WTC11 (cell line): ENCODE results near the gene MSLN.
"Not testable (repeated sequence)": the region's sequence is repeated elsewhere in the genome, so short reads cannot be mapped to it uniquely, and the experiment has no call there.

ENCODE experiments used
- AR ChIP-seq: fragments of 250-450 bp; sonication (Bioruptor Pico); IDR thresholded peaks from 2 replicates; pipeline ENCODE4 v1.9.0; 2021; ENCODE audit warnings: mild to moderate bottlenecking
- CBFB ChIP-seq: sonication (generic); formaldehyde crosslinking; IDR thresholded peaks from 2 replicates; pipeline ENCODE4 v1.8.1; 2022; ENCODE audit warnings: mild to moderate bottlenecking, low read depth, missing genetic modification reagents
- ETV6 ChIP-seq: sonication (generic); formaldehyde crosslinking; IDR thresholded peaks from 2 replicates; pipeline ENCODE4 v1.8.1; 2022; ENCODE audit warnings: mild to moderate bottlenecking, missing genetic modification reagents
- HMGXB4 ChIP-seq: sonication (generic); formaldehyde crosslinking; IDR thresholded peaks from 2 replicates; pipeline ENCODE4 v1.8.1; 2023; ENCODE audit warnings: mild to moderate bottlenecking, moderate library complexity, missing genetic modification reagents
- JUN ChIP-seq: sonication (generic); formaldehyde crosslinking; IDR thresholded peaks from 2 replicates; pipeline ENCODE4 v1.8.0; 2023; ENCODE audit warnings: mild to moderate bottlenecking, missing genetic modification reagents
- MXD4 ChIP-seq: fragments of 250-450 bp; sonication (Bioruptor Pico); IDR thresholded peaks from 2 replicates; pipeline ENCODE4 v1.8.0; 2021; ENCODE audit warnings: mild to moderate bottlenecking, moderate library complexity, borderline replicate concordance
- PRRX2 ChIP-seq: fragments of 250-450 bp; sonication (Bioruptor Pico); IDR thresholded peaks from 2 replicates; pipeline ENCODE4 v1.8.0; 2021; ENCODE audit warnings: mild to moderate bottlenecking
- RELA ChIP-seq: sonication (generic); formaldehyde crosslinking; IDR thresholded peaks from 2 replicates; pipeline ENCODE4 v1.8.1; 2022; ENCODE audit warnings: missing genetic modification reagents, mild to moderate bottlenecking, borderline replicate concordance
- SMAD3 ChIP-seq: sonication (generic); formaldehyde crosslinking; IDR thresholded peaks from 2 replicates; pipeline ENCODE4 v1.8.0; 2022; ENCODE audit warnings: missing genetic modification reagents, mild to moderate bottlenecking, borderline replicate concordance
- ZBTB43 ChIP-seq: sonication (generic); formaldehyde crosslinking; IDR thresholded peaks from 2 replicates; pipeline ENCODE4 v1.8.1; 2023; ENCODE audit warnings: mild to moderate bottlenecking, missing genetic modification reagents
- ZNF263 ChIP-seq: sonication (generic); formaldehyde crosslinking; IDR thresholded peaks from 2 replicates; pipeline ENCODE4 v1.8.1; 2022; ENCODE audit warnings: low read depth, mild to moderate bottlenecking, moderate library complexity, missing genetic modification reagents
- TF ChIP-seq, protein P1 (sequence below): sonication (generic); formaldehyde crosslinking; IDR thresholded peaks from 2 replicates; pipeline ENCODE4 v1.8.0; 2023; ENCODE audit warnings: mild to moderate bottlenecking, missing genetic modification reagents
- TF ChIP-seq, protein P2 (sequence below): fragments of 200-600 bp; IDR thresholded peaks from 2 replicates; pipeline ENCODE4 v1.8.0; 2022; ENCODE audit warnings: antibody characterized with exemption
- TF ChIP-seq, protein P3 (sequence below): sonication (generic); formaldehyde crosslinking; conservative IDR thresholded peaks from 2 replicates; pipeline ENCODE4 v1.8.1; 2022; ENCODE audit warnings: mild to moderate bottlenecking, missing genetic modification reagents

GRCh38 chr16:754121-754607, 6.4 kb upstream of the MSLN start:
- not testable (repeated sequence) for TF ChIP-seq ZBTB43 (CRISPR knock-in tag); AR (CRISPR knock-in tag); RELA; HMGXB4 (CRISPR knock-in tag); ETV6 (CRISPR knock-in tag); CBFB (CRISPR knock-in tag); SMAD3 (CRISPR knock-in tag); PRRX2 (CRISPR knock-in tag); JUN (CRISPR knock-in tag); ZNF263 (CRISPR knock-in tag); MXD4 (CRISPR knock-in tag)
- TF ChIP-seq, protein P1, sequence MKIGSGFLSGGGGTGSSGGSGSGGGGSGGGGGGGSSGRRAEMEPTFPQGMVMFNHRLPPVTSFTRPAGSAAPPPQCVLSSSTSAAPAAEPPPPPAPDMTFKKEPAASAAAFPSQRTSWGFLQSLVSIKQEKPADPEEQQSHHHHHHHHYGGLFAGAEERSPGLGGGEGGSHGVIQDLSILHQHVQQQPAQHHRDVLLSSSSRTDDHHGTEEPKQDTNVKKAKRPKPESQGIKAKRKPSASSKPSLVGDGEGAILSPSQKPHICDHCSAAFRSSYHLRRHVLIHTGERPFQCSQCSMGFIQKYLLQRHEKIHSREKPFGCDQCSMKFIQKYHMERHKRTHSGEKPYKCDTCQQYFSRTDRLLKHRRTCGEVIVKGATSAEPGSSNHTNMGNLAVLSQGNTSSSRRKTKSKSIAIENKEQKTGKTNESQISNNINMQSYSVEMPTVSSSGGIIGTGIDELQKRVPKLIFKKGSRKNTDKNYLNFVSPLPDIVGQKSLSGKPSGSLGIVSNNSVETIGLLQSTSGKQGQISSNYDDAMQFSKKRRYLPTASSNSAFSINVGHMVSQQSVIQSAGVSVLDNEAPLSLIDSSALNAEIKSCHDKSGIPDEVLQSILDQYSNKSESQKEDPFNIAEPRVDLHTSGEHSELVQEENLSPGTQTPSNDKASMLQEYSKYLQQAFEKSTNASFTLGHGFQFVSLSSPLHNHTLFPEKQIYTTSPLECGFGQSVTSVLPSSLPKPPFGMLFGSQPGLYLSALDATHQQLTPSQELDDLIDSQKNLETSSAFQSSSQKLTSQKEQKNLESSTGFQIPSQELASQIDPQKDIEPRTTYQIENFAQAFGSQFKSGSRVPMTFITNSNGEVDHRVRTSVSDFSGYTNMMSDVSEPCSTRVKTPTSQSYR: not testable (repeated sequence)
- TF ChIP-seq, protein P2, sequence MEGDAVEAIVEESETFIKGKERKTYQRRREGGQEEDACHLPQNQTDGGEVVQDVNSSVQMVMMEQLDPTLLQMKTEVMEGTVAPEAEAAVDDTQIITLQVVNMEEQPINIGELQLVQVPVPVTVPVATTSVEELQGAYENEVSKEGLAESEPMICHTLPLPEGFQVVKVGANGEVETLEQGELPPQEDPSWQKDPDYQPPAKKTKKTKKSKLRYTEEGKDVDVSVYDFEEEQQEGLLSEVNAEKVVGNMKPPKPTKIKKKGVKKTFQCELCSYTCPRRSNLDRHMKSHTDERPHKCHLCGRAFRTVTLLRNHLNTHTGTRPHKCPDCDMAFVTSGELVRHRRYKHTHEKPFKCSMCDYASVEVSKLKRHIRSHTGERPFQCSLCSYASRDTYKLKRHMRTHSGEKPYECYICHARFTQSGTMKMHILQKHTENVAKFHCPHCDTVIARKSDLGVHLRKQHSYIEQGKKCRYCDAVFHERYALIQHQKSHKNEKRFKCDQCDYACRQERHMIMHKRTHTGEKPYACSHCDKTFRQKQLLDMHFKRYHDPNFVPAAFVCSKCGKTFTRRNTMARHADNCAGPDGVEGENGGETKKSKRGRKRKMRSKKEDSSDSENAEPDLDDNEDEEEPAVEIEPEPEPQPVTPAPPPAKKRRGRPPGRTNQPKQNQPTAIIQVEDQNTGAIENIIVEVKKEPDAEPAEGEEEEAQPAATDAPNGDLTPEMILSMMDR: not testable (repeated sequence)
- TF ChIP-seq, protein P3, sequence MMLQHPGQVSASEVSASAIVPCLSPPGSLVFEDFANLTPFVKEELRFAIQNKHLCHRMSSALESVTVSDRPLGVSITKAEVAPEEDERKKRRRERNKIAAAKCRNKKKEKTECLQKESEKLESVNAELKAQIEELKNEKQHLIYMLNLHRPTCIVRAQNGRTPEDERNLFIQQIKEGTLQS (CRISPR knock-in tag): not testable (repeated sequence)
